ENCODE measurements around the gene LGR4. TPM values are rescaled to one million over a fixed set of nuclear protein-coding genes. Genes with fewer than 3 reads are reported as not detected.

Gene LGR4
- total and polyA plus RNA-seq, 2 of the 13 experiments (the other 11 are each of a cell fraction or from before 2014, with no cell fraction given): 42.1 to 68.7 TPM

- TF ChIP-seq RARA (CRISPR knock-in tag; IDR thresholded peaks at IDR 0.05): peak; percentile 49; the same call in 1 of the 2 replicates
- peak; percentile 41; the same call in 1 of the 2 replicates for TF ChIP-seq RXRB (CRISPR knock-in tag; IDR thresholded peaks at IDR 0.05; ENCODE audit: borderline replicate concordance)
- TF ChIP-seq, protein P1, sequence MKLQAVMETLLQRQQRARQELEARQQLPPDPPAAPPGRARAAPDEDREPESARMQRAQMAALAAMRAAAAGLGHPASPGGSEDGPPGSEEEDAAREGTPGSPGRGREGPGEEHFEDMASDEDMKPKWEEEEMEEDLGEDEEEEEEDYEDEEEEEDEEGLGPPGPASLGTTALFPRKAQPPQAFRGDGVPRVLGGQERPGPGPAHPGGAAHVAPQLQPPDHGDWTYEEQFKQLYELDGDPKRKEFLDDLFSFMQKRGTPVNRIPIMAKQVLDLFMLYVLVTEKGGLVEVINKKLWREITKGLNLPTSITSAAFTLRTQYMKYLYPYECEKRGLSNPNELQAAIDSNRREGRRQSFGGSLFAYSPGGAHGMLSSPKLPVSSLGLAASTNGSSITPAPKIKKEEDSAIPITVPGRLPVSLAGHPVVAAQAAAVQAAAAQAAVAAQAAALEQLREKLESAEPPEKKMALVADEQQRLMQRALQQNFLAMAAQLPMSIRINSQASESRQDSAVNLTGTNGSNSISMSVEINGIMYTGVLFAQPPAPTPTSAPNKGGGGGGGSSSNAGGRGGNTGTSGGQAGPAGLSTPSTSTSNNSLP (IDR thresholded peaks at IDR 0.05; ENCODE audit: low read depth, low read length): peak; percentile 64; the same call in 1 of the 2 replicates
These were observed 97.2 kb downstream of the LGR4 start (continued) for GRCh38 chr11:27375370-27375769.

DNA sequence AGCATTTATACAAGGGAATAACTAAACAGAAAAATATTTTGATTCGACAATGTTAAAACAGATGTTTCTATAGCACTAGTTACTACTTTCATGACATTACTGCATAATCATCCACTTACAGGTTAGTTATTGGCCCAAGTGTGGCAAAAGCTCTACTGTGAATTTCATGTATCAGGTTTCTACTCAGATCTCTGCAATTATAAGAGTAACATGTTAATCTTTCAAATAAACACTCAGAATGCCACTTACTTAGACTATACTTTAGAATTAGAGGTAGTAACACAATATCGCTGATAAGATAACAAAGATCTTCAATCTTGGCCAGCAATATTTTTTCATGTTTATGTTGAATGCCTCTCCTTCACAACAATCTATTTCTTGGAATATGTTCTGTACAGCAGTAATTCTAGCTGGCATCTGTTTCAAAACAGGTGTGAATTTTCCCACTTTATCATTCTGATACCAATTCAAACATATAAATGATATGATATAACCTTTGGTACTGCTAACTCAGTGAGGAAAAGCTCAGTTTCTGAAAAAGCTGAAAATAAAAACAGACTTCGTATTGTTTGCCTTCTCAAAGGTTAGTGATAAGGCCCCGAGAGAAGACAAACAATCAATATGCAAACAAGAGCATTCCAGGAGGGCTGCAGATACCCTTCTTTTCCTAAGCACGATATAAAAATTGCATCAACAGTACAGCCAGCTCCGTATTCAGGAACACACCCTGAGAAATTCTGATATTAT lies 98.6 kb downstream of the LGR4 start:
- 22% methylated on average over 6 of the region's 6 CpGs for WGBS (ENCODE audit: low lambda C conversion rate)
- intact Hi-C loops (cut with micrococcal nuclease; ENCODE audit: unreplicated experiment) (loop anchor here (1.0 to 2.0 kb wide), 2 partner anchors 18 to 99 kb away; partner anchors contain the start of gene LGR4), in situ Hi-C loops (cut with HindIII; ENCODE audit: extremely low pct_ligation_motif_present, low pct_unique_long_range_greater_than_20kb) (loop anchor here (5.0 kb wide), 1 partner anchor 98 kb away; the partner anchor contains the start of gene LGR4)
- peaks cover 15 to 52% of the 10 kb centered on the region in 2 experiments for H3K36me3 ChIP-seq (replicated peaks in 1 of 2; ENCODE audit: control insufficient read depth in 1 of 2, insufficient read depth in 2 of 2, low read length in 2 of 2)
- H3K4me3 ChIP-seq (replicated peaks in 1 of 3; ENCODE audit: insufficient read depth in 1 of 3, low read depth in 2 of 3, low read length in 3 of 3): peak overlapping the region in 2 of 3 experiments; percentile 26 to 28; a peak in 1 of 6 replicates
- no peaks in the 10 kb centered on the region for H3K27me3 ChIP-seq (ENCODE audit: control insufficient read depth in 1 of 2, insufficient read depth in 2 of 2, low read length in 2 of 2)
- peak overlapping the region; percentile 65 for H3K4me2 ChIP-seq (ENCODE audit: low read depth, low read length)
- POLR2A ChIA-PET: interaction anchor here (0.8 to 4.8 kb wide), 16 partner anchors 11 to 133 kb away, joined by 3 to 65 read pairs (median 6); partner anchors contain the start of genes CCDC34 and LGR4
- H3K9ac ChIP-seq (ENCODE audit: insufficient read depth, low read depth, low read length): peak overlapping the region; percentile 27; the same call in 1 of the 2 replicates
- no TSS peak for BruUV-seq (replicated peaks)
- H3K79me2 ChIP-seq (ENCODE audit: insufficient read depth, low read length): peaks cover 2% of the 10 kb centered on the region
- CTCF ChIA-PET (ENCODE audit: low intra/inter-chr PET ratio, low total read pairs): no interaction called here
- ATAC-seq (peak; percentile 92), DNase-seq (ENCODE audit: low spot score) (peak; percentile 90), FAIRE-seq (peak; percentile 65)
- H2AFZ ChIP-seq (ENCODE audit: low read length): no peak overlapping the region
- peaks cover 44% of the 10 kb centered on the region for H3K4me1 ChIP-seq (ENCODE audit: insufficient read depth, low read length)
- peak overlapping the region; percentile 78 for H3K27ac ChIP-seq (ENCODE audit: extremely low read length, insufficient read depth, low read length)
- no peaks in the 10 kb centered on the region for H4K20me1 ChIP-seq (ENCODE audit: insufficient read depth, low read length)
- no peaks in the 10 kb centered on the region for H3K9me3 ChIP-seq (ENCODE audit: low read length)
- TF ChIP-seq ZGPAT (CRISPR knock-in tag; IDR thresholded peaks at IDR 0.05): peak; percentile 68; the same call in 1 of the 2 replicates
- TF ChIP-seq SOX6 (IDR thresholded peaks at IDR 0.05): no peak
- TF ChIP-seq SOX6 (CRISPR knock-in tag; IDR thresholded peaks at IDR 0.05): peak; percentile 90
- no peak for TF ChIP-seq KLF9 (CRISPR knock-in tag; IDR thresholded peaks at IDR 0.05; ENCODE audit: low read depth)
- no peak for TF ChIP-seq BCLAF1 (IDR thresholded peaks at IDR 0.05)
- no peak for TF ChIP-seq DDIT3 (CRISPR knock-in tag; IDR thresholded peaks at IDR 0.05)
- no peak for TF ChIP-seq ZNF713 (CRISPR knock-in tag; IDR thresholded peaks at IDR 0.05)
- no peak for TF ChIP-seq ZNF639 (CRISPR knock-in tag; conservative IDR thresholded peaks at IDR 0.05)
- no peak for TF ChIP-seq CBX2 (IDR thresholded peaks at IDR 0.05; ENCODE audit: low read depth, low read length)
- no peak for TF ChIP-seq CBX2 (CRISPR knock-in tag; IDR thresholded peaks at IDR 0.05; ENCODE audit: low read depth)

Data from HepG2 (cell line).